Ramos (cell line): ENCODE measurements around the gene LONRF3.
"Not testable (repeated sequence)": the region's sequence is repeated elsewhere in the genome, so short reads cannot be mapped to it uniquely, and the experiment has no call there.

Source experiments
- in situ Hi-C: fragments of 300-500 bp; cut with MboI; formaldehyde crosslinking; loops from one replicate; pipeline ENCODE4 v1.14.3; 2022; ENCODE audit warnings: low sequenced_read_pairs; ENCODE audit not compliant: unreplicated experiment

LONRF3 gene

GRCh38 chrX:119029656-119030055, 55.2 kb downstream of the LONRF3 start:
- in situ Hi-C loops: not testable (repeated sequence)

GRCh38 chrX:119030990-119031389, 56.6 kb downstream of the LONRF3 start:
- in situ Hi-C loops: no loop called here

GRCh38 chrX:119036107-119037029, 62.0 kb downstream of the LONRF3 start:
- in situ Hi-C loops: no loop called here

DNA sequence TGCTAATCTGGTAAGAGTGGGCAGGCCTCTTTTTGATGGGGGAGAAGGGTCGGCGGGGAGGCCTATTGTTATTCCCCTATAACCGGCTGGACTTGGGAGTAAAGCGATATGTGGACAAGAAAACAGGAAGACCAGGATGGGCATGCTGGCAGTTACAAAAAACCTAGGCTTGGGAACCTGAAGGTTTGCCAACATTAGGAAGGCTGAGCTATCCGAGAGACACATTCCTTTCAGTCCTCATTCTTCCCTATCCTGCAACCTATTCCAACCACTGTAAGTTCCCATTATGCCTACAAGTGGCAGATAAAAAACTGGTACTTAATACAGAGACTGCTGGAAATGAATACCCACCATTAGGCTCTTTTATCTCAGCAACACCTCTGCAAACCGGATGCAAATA, 66.0 kb downstream of the LONRF3 start:
- in situ Hi-C loops: no loop called here

DNA sequence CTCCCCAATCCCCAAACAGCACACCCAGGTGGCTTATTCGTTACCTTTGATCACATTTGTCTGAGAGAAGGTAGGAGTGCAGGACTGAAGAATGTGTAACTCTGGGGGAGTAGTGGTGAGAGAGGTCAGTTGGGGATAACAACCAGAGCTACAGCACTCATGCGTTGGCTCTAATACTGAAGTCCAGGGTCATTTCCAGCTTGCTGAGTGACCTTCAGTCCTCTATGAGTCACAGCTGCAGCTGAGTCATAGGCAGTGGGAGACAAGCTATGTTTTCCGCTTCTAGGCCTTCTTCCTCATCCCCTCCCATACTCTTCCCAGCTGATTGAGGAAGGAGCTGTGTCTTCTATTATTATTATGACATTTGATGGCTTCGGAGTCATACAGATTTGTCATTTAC, 66.8 kb downstream of the LONRF3 start:
- in situ Hi-C loops: no loop called here

- in situ Hi-C loops: no loop called here
Observed at GRCh38 chrX:119042040-119042439, 67.6 kb downstream of the LONRF3 start.

GRCh38 chrX:119042996-119043395, 68.6 kb downstream of the LONRF3 start:
- in situ Hi-C loops: no loop called here

DNA sequence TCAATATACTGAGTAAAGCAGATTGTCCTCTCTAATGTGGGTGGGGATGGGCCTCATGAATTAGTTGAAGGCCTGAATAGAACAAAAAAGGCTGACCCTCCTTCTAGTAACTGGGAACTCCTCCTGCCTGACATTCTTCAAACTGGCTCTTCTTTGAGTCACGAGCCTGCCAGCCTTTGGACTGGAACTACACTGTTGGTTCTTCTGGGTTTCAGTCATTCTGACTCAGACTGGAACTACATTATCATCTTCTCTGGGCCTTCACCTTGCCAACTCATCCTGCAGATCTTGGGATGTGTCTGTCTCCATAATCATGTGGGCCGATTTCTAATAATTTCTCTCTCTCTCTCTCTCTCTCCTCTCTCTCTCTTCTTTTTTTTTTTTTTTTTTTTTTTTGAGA, 71.5 kb downstream of the LONRF3 start:
- in situ Hi-C loops: no loop called here

GRCh38 chrX:119055687-119056086, 81.3 kb downstream of the LONRF3 start:
- in situ Hi-C loops: no loop called here

DNA sequence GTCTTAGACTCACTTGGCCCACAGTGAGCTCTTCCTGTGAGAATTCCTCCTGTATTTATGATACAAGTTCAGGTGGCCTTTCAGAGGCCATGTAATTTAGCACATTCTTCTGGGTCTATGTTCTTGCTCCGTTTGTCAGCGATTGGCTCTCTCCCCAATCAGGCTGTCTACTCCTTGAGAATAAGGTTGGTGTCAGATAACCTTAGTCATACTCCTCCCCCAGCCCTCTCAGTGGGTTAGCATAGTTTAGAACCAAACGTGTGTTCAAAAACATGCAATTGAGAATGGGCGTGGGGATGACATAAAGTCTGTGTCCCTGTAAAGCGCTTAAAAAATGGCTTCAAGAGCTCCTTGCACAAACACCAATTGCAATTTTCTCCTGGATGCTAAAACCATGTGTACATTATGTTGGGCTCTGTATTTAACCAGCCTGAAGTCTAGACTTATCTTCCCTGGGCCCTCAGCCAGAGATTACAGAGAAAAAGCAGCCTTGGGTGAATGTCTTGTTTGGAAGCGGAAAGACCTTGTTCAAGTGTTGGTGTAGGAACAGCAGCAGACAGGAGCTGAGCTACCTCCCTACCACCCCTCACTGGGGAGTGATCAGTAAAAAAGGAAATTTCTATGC, 88.4 kb downstream of the LONRF3 start:
- in situ Hi-C loops: no loop called here

GRCh38 chrX:119063428-119063827, 89.0 kb downstream of the LONRF3 start:
- in situ Hi-C loops: no loop called here

DNA sequence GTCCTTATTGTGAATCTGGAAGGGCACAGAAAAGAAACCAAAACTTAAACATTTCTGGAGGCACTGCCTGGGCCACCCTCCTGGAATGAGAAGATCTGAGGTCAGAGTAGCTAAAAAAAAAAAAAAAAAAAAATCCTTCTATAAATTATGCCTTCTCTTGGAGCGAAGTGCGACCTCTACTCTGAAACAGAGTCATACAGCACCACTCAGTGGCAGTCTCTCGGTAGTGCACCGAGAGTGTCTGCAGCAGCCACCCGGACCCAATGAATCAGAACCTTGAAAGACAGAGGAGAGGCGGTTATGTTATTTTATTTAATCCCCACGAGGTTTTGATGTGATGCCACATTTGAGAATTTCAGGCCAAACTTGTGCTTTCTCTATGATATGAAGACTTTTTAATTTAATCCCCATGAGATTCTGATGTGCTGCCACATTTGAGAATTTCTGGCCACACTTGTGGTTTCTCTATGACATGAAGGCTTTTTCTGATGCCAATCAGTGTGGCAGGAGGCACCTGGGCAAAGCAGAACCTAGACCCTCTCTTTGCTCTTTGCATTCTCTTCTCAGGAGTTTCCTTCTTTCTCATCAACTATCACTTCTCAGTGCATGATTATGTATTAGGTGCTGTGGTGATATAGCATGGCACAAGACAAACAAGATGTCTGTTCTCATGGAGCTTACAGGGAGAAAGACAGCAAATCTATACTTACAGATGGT, 92.8 kb downstream of the LONRF3 start:
- in situ Hi-C loops: no loop called here
